ENCODE data around the gene PRKN. TPM values are rescaled to one million over a fixed set of nuclear protein-coding genes. Genes with fewer than 3 reads are reported as not detected.

The PRKN gene
- total RNA-seq, 1 experiment from 2014 or later = not detected

- H3K4me2 ChIP-seq = no peak overlapping the region
- H3K36me3 ChIP-seq (ENCODE audit: low read depth) = no peaks in the 10 kb centered on the region
- no peak overlapping the region for H3K27ac ChIP-seq
- no peaks in the 10 kb centered on the region for H3F3A ChIP-seq (ENCODE audit: insufficient read depth, low read depth)
- intact Hi-C loops (cut with micrococcal nuclease; ENCODE audit: unreplicated experiment) = no loop called here
- no peaks in the 10 kb centered on the region for H4K20me1 ChIP-seq (ENCODE audit: insufficient read depth)
- H2AFZ ChIP-seq = no peak overlapping the region
- no peaks in the 10 kb centered on the region for H3K9me3 ChIP-seq (ENCODE audit: insufficient read depth, low read depth)
- TF ChIP-seq CTCF (conservative IDR thresholded peaks at IDR 0.05) (no peak), EZH2 (IDR thresholded peaks at IDR 0.05; ENCODE audit: low read depth) (no peak)
- ChIA-PET CTCF (no interaction called here), POLR2A (ENCODE audit: unreplicated experiment) (no interaction called here)
- H3K79me2 ChIP-seq (ENCODE audit: low read depth) = no peaks in the 10 kb centered on the region
- H3K27me3 ChIP-seq (ENCODE audit: insufficient read depth, low read depth) = 0 out of 2 replicates have a peak, but pooled peaks cover 3% of the 10 kb centered on the region
- BruUV-seq (replicated peaks) = no TSS peak
- no peak for DNase-seq
- no peak overlapping the region for H3K4me3 ChIP-seq
- H3K9me2 ChIP-seq (ENCODE audit: insufficient read depth) = no peaks in the 10 kb centered on the region
- H3K4me1 ChIP-seq (replicated peaks; ENCODE audit: insufficient read depth) = no peaks in the 10 kb centered on the region
Observed at GRCh38 chr6:162371121-162371520, 356.4 kb downstream of the PRKN start.

GRCh38 chr6:162369091-162369490 is 358.5 kb downstream of the PRKN start:
- no peak for DNase-seq
- no peaks in the 10 kb centered on the region for H3K36me3 ChIP-seq (ENCODE audit: low read depth)
- ChIA-PET POLR2A (ENCODE audit: unreplicated experiment) (no interaction called here), CTCF (no interaction called here)
- no peaks in the 10 kb centered on the region for H3K79me2 ChIP-seq (ENCODE audit: low read depth)
- no peak overlapping the region for H2AFZ ChIP-seq
- intact Hi-C loops (cut with micrococcal nuclease; ENCODE audit: unreplicated experiment) = no loop called here
- BruUV-seq (replicated peaks) = no TSS peak
- H3K9me3 ChIP-seq (ENCODE audit: insufficient read depth, low read depth) = no peaks in the 10 kb centered on the region
- no peaks in the 10 kb centered on the region for H4K20me1 ChIP-seq (ENCODE audit: insufficient read depth)
- H3K4me1 ChIP-seq (replicated peaks; ENCODE audit: insufficient read depth) = no peaks in the 10 kb centered on the region
- H3K27ac ChIP-seq = no peak overlapping the region
- TF ChIP-seq EZH2 (IDR thresholded peaks at IDR 0.05; ENCODE audit: low read depth) (no peak), CTCF (conservative IDR thresholded peaks at IDR 0.05) (no peak)
- H3F3A ChIP-seq (ENCODE audit: insufficient read depth, low read depth) = no peaks in the 10 kb centered on the region
- no peaks in the 10 kb centered on the region for H3K9me2 ChIP-seq (ENCODE audit: insufficient read depth)
- H3K4me3 ChIP-seq = no peak overlapping the region
- no peak overlapping the region for H3K4me2 ChIP-seq
- H3K27me3 ChIP-seq (ENCODE audit: insufficient read depth, low read depth) = 0 out of 2 replicates have a peak, but pooled peaks cover 3% of the 10 kb centered on the region

GRCh38 chr6:162364488-162364887 is 363.1 kb downstream of the PRKN start:
- H4K20me1 ChIP-seq (ENCODE audit: insufficient read depth) = no peaks in the 10 kb centered on the region
- H3K9me2 ChIP-seq (ENCODE audit: insufficient read depth) = no peaks in the 10 kb centered on the region
- H3K4me2 ChIP-seq = no peak overlapping the region
- H3K27me3 ChIP-seq (ENCODE audit: insufficient read depth, low read depth) = peaks cover 6% of the 10 kb centered on the region; the same call in 1 of the 2 replicates
- no peaks in the 10 kb centered on the region for H3F3A ChIP-seq (ENCODE audit: insufficient read depth, low read depth)
- H3K4me3 ChIP-seq = no peak overlapping the region
- ChIA-PET POLR2A (ENCODE audit: unreplicated experiment) (no interaction called here), CTCF (no interaction called here)
- DNase-seq = no peak
- H3K4me1 ChIP-seq (replicated peaks; ENCODE audit: insufficient read depth) = no peaks in the 10 kb centered on the region
- H3K9me3 ChIP-seq (ENCODE audit: insufficient read depth, low read depth) = no peaks in the 10 kb centered on the region
- H2AFZ ChIP-seq = no peak overlapping the region
- no peaks in the 10 kb centered on the region for H3K79me2 ChIP-seq (ENCODE audit: low read depth)
- H3K36me3 ChIP-seq (ENCODE audit: low read depth) = no peaks in the 10 kb centered on the region
- intact Hi-C loops (cut with micrococcal nuclease; ENCODE audit: unreplicated experiment) = no loop called here
- H3K27ac ChIP-seq = no peak overlapping the region
- no peak for TF ChIP-seq CTCF (conservative IDR thresholded peaks at IDR 0.05)
- no peak for TF ChIP-seq EZH2 (IDR thresholded peaks at IDR 0.05; ENCODE audit: low read depth)
- no TSS peak for BruUV-seq (replicated peaks)
